Upper lobe of left lung (tissue), 6 donors: ENCODE results near the gene LYZL6. TPM values are rescaled to one million over a fixed set of nuclear protein-coding genes. Genes with fewer than 3 reads are reported as not detected.
A peak's percentile ranks its signal among the peaks of the same experiment; 100 is the strongest.
"Not testable (repeated sequence)": the region's sequence is repeated elsewhere in the genome, so short reads cannot be mapped to it uniquely, and the experiment has no call there.

Experiments used
- ATAC-seq, 2 donors: fragments of 200-7000 bp; cut with Tn5 transposase; one replicate each; pipeline ENCODE4 v1.9.1; 2022; ENCODE audit warnings: mild to moderate bottlenecking in 2 of 2, moderate library complexity in 2 of 2; ENCODE audit not compliant: low FRiP score in 2 of 2
- DNase-seq, 2 donors: peaks; one replicate each; pipeline ENCODE4 v3.0.0-alpha.2; 2019 to 2020
- H3K27ac ChIP-seq, 4 donors: fragments of 200-600 bp; sonication (generic); one replicate each; pipeline ENCODE4 v1.5.1; 2016 to 2019
- H3K27me3 ChIP-seq, 4 donors: fragments of 200-600 bp; sonication (generic); one replicate each; pipeline ENCODE4 v1.5.1; 2017 to 2019
- H3K36me3 ChIP-seq, 4 donors: fragments of 200-600 bp; sonication (generic); one replicate each; pipeline ENCODE4 v1.5.1; 2016 to 2019
- H3K4me1 ChIP-seq, 4 donors: fragments of 200-600 bp; sonication (generic); one replicate each; pipeline ENCODE4 v1.5.1; 2018 to 2019
- H3K4me3 ChIP-seq, 4 donors: fragments of 200-600 bp; sonication (generic); one replicate each; pipeline ENCODE4 v1.5.1; 2017 to 2019; ENCODE audit warnings: mild to moderate bottlenecking in 2 of 4, moderate library complexity in 1 of 4
- H3K9me3 ChIP-seq, 4 donors: fragments of 200-600 bp; sonication (generic); one replicate each; pipeline ENCODE4 v1.5.1; 2018 to 2019
- EP300 ChIP-seq, 4 donors: sonication (generic); formaldehyde crosslinking; IDR thresholded peaks; one replicate each; pipeline ENCODE4 v1.5.1; 2017; ENCODE audit warnings: antibody characterized with exemption in 4 of 4, control low read depth in 2 of 4
- POLR2A ChIP-seq, 4 donors: fragments of 450-650 bp; IDR thresholded peaks; one replicate each; pipeline ENCODE4 v1.5.1; 2016 to 2017; ENCODE audit warnings: antibody characterized with exemption in 4 of 4, mild to moderate bottlenecking in 2 of 4
- POLR2AphosphoS5 ChIP-seq, 2 donors: sonication (generic); formaldehyde crosslinking; IDR thresholded peaks; one replicate each; pipeline ENCODE4 v1.5.1; 2017; ENCODE audit warnings: antibody characterized with exemption in 2 of 2
- WGBS, 2 donors: methylation state at CpG; one replicate each; pipeline ENCODE4 v1.1.5; 2017 to 2018; 5-methylcytosine and 5-hydroxymethylcytosine counted together
- total RNA-seq, 6 donors: library from RNA; depleted of rRNA in 4 of 6; stranded (reverse); fragments of >200 nt in 4 of 6; gene quantifications; one replicate each; pipeline versions ENCODE4 v1.1.0 to v1.2.1, GENCODE V29; 2016 to 2021
- TF ChIP-seq, protein P1 (sequence below), 6 experiments: fragments of 450-650 bp in 4 of 6; fragments of 200-600 bp in 2 of 6; sonication (generic) in 2 of 6; IDR thresholded peaks; one replicate each; pipeline ENCODE4 v1.5.1; 2016 to 2019; ENCODE audit warnings: antibody characterized with exemption in 6 of 6
- donor health status: DM: no; HTN: no; CAD: no; lungs with moderate emphysema.
- donor health status: DM: no; HTN: yes; CAD: no; lungs with severe emphysema.

Gene LYZL6
- total RNA-seq, 6 donors from 2014 or later: not detected

DNA sequence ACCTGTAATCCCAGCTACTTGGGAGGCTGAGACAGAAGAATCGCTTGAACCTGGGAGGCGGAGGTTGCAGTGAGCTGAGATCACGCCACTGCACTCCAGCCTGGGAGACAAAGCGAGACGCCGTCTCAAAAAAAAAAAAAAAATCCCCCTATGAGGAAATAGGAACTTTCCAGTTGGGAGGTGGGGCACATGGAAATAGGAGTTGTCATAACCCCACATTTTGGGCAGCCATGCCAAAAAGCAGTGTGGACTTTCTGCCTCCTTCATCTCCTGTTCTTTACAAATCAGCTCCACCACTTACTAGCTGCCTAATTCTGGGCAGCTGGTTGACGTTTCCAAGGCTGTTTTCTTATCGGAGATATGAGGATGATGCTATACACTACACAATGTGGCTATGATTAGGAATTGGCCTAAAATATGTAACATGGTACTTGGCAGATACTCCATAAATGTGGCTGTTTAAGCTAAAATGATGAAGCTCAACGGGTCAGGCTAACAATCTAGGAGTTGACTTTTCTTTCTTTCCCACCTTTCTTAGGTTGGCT, 41.8 kb downstream of the LYZL6 start:
- Histone ChIP-seq H3K4me1 (peaks cover 0 to 10% (median 0%) of the 10 kb centered on the region in 4 donors), H3K9me3 (no peaks in the 10 kb centered on the region), H3K4me3 (no peak overlapping the region), H3K27me3 (no peaks in the 10 kb centered on the region), H3K27ac (no peak overlapping the region), H3K36me3 (no peaks in the 10 kb centered on the region)
- no peak for TF ChIP-seq EP300 (IDR thresholded peaks at IDR 0.05)
- TF ChIP-seq, protein P1, sequence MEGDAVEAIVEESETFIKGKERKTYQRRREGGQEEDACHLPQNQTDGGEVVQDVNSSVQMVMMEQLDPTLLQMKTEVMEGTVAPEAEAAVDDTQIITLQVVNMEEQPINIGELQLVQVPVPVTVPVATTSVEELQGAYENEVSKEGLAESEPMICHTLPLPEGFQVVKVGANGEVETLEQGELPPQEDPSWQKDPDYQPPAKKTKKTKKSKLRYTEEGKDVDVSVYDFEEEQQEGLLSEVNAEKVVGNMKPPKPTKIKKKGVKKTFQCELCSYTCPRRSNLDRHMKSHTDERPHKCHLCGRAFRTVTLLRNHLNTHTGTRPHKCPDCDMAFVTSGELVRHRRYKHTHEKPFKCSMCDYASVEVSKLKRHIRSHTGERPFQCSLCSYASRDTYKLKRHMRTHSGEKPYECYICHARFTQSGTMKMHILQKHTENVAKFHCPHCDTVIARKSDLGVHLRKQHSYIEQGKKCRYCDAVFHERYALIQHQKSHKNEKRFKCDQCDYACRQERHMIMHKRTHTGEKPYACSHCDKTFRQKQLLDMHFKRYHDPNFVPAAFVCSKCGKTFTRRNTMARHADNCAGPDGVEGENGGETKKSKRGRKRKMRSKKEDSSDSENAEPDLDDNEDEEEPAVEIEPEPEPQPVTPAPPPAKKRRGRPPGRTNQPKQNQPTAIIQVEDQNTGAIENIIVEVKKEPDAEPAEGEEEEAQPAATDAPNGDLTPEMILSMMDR (IDR thresholded peaks at IDR 0.05): no peak
- no peak for TF ChIP-seq POLR2AphosphoS5 (IDR thresholded peaks at IDR 0.05)
- no peak for TF ChIP-seq POLR2A (IDR thresholded peaks at IDR 0.05)
- 87 to 92% methylated on average over 9 of the region's 9 CpGs for WGBS, 2 donors
- no peak for ATAC-seq
- no peak for DNase-seq

DNA sequence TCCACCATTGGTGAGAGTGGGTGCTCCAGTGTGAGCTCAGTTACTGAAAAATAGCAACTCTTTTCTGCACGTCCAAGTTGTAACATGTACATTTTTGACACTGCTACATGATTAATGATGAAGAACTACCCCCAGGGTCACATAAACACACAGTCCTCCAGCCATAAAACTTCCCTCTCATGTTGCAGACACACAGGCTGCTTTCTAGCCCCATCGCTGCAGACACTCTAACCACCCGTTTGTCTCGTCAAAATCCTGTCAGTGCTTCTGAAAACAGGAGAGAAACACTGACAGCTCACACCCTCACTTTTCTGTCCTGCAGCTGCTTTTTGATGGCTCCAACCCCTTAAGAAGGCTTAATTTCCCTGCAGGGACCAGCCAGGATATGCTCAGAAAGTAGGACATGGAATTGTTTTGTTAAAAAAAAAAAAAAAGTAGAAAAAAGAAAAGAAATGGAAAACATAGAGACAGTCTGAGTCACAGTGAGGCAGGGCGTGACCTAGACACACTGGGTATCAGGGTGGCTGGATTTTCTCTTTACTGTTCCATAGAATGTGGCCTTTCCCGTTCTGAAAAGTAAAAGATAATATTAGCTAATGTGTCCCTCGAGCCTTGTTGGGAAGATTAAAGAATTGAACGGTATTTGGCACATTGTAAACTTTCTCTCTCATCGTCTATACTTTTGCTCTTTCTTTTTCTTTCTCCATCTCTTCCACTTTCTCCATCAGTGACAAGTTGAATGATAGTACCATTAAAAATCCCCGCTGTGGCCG, 42.6 kb downstream of the LYZL6 start:
- Histone ChIP-seq H3K4me3 (no peak overlapping the region), H3K4me1 (peaks cover 0 to 10% (median 0%) of the 10 kb centered on the region in 4 donors), H3K27me3 (no peaks in the 10 kb centered on the region), H3K9me3 (no peaks in the 10 kb centered on the region), H3K36me3 (no peaks in the 10 kb centered on the region), H3K27ac (no peak overlapping the region)
- WGBS, 2 donors: 68 to 71% methylated on average over 11 of the region's 11 CpGs
- no peak for ATAC-seq
- TF ChIP-seq, protein P1 (IDR thresholded peaks at IDR 0.05): no peak
- TF ChIP-seq POLR2A (IDR thresholded peaks at IDR 0.05) (no peak), EP300 (IDR thresholded peaks at IDR 0.05) (no peak), POLR2AphosphoS5 (IDR thresholded peaks at IDR 0.05) (no peak)
- DNase-seq: no peak

DNA sequence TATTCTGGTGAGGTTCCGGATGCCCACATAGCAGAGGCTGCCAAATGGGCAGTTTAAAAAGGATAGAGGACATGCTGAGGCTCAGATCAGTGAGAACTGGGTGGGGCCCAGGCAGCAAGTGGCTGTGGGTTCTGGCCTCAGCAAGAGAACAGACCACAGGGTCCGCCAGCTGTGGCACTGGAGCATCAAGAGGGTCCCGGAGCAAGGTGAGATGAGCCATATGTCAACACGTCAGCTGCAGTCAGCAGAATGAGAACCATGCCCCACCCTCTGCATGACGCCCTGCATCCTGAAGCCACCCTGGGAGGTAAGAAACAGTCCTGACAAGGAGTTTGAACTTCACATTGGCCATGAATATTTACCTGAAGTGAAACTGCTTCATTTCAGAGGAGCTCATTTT, 43.2 kb downstream of the LYZL6 start:
- H3K27me3 ChIP-seq: no peaks in the 10 kb centered on the region
- 73 to 75% methylated on average over 5 of the region's 5 CpGs for WGBS, 2 donors
- peak in 1 of 2 donors; percentile 30 for DNase-seq
- no peak for TF ChIP-seq EP300 (IDR thresholded peaks at IDR 0.05)
- H3K36me3 ChIP-seq: no peaks in the 10 kb centered on the region
- H3K4me3 ChIP-seq: no peak overlapping the region
- no peak overlapping the region for H3K27ac ChIP-seq
- no peaks in the 10 kb centered on the region for H3K9me3 ChIP-seq
- ATAC-seq: no peak
- peaks cover 0 to 10% (median 0%) of the 10 kb centered on the region in 4 donors for H3K4me1 ChIP-seq

DNA sequence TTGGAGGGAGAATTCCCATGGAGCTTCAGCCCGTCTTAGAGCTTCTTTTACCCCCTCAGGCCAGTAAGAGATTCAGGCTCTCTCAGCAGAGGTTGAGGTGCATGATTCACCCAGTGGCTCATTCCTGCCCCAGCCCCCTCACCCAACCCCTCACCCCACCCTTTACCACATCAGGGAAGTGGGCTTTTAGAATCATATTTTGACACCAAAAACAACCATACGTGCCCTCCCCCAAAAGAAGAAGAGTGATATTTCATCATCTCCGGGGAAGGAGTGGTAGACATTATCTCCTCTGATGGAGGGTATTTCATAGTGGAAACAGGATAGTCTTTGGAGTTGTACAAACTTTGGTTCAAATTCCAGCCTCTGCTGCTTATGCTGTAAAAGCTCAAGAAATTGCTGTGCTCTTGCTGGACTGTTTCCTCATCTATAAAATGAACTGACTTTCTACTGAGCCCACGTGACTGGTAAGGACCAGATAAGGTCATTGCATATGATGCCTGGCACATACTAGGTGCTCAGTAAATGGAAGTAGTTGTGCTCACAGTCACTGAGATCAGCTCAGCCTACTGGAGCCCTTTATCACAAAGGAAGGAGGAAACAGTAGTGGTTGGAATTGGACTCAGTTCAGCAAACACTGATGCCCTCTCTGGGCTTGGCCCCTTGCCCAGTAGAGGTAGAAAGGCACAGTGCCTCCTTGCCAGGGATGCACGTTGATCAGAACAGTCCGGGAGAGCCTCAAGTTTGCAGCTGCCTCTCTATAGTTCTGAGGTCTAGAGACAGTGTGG, 45.0 kb downstream of the LYZL6 start:
- 50 to 53% methylated on average over 3 to 6 of the region's 6 CpGs for WGBS, 2 donors
- Histone ChIP-seq H3K9me3 (no peaks in the 10 kb centered on the region), H3K27ac (no peak overlapping the region), H3K27me3 (no peaks in the 10 kb centered on the region), H3K4me1 (peaks cover 0 to 10% (median 0%) of the 10 kb centered on the region in 4 donors), H3K4me3 (no peak overlapping the region), H3K36me3 (no peaks in the 10 kb centered on the region)
- DNase-seq: peak in 1 of 2 donors; percentile 35
- TF ChIP-seq, protein P1 (IDR thresholded peaks at IDR 0.05): no peak
- no peak for TF ChIP-seq POLR2AphosphoS5 (IDR thresholded peaks at IDR 0.05)
- TF ChIP-seq POLR2A (IDR thresholded peaks at IDR 0.05): no peak
- no peak for TF ChIP-seq EP300 (IDR thresholded peaks at IDR 0.05)
- no peak for ATAC-seq

DNA sequence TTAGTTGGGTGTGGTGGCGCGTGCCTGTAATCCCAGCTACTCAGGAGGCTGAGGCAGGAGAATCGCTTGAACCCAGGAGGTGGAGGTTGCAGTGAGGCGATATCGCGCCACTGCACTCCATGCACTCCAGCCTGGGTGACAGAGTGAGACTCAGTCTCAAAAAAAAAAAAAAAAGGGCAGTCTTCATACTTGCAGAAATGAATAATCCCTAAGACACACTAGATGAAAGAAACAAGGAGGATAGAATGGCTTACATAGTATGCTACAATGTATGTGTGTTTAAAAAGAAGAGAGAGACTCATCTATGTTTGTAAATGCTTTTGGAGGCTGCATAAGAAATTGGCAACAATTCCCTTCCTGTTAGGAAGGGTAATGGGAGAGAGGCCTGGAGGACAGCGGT, 45.7 kb downstream of the LYZL6 start:
- H3K27me3 ChIP-seq, H3K4me3 ChIP-seq, H3K9me3 ChIP-seq, H3K27ac ChIP-seq, DNase-seq, ATAC-seq, H3K36me3 ChIP-seq: not testable (repeated sequence)
- 91 to 96% methylated on average over 7 of the region's 7 CpGs for WGBS, 2 donors
- H3K4me1 ChIP-seq: peaks cover 0 to 10% (median 0%) of the 10 kb centered on the region in 4 donors
